ENCODE results near the gene TAB2. TPM values are rescaled to one million over a fixed set of nuclear protein-coding genes. Genes with fewer than 3 reads are reported as not detected.

TAB2 gene
- total RNA-seq, 1 donor from 2014 or later, result 15.0 TPM

Other genes starting within 250 kb of the TAB2 start
- gene SUMO4, start 82.5 kb downstream of the TAB2 start, total RNA-seq, result 1.0 and 1.3 TPM in 2 replicates
- 0.17 and 0.23 TPM in 2 replicates for gene ZC3H12D, start 167.3 kb downstream of the TAB2 start, total RNA-seq
- 30.3 and 42.0 TPM in 2 replicates for gene PPIL4, start 228.3 kb downstream of the TAB2 start, total RNA-seq
- 54.2 and 57.5 TPM in 2 replicates for gene GINM1, start 248.7 kb downstream of the TAB2 start, total RNA-seq